Measurements from ENCODE around the gene CEP131.

Gene CEP131

GRCh38 chr17:81235822-81236740 is 13.3 kb upstream of the CEP131 start:
- H3K36me3 ChIP-seq (ENCODE audit: insufficient read depth, low read length): peaks cover 18% of the 10 kb centered on the region
- H3K9me3 ChIP-seq (replicated peaks; ENCODE audit: low read length): no peaks in the 10 kb centered on the region
- no peak overlapping the region for H3K9ac ChIP-seq (ENCODE audit: low read depth, low read length)
- no peak overlapping the region for H3K4me2 ChIP-seq (ENCODE audit: low read length)
- H3K4me1 ChIP-seq (ENCODE audit: control insufficient read depth, insufficient read depth, low read length): peaks cover 22% of the 10 kb centered on the region
- no peak overlapping the region for H3K4me3 ChIP-seq (ENCODE audit: low read length)
- no peaks in the 10 kb centered on the region for H3K27me3 ChIP-seq (ENCODE audit: control insufficient read depth, insufficient read depth, low read length)

- peaks cover 24% of the 10 kb centered on the region for H3K36me3 ChIP-seq (ENCODE audit: insufficient read depth, low read length)
- no peaks in the 10 kb centered on the region for H3K27me3 ChIP-seq (ENCODE audit: control insufficient read depth, insufficient read depth, low read length)
- H3K4me3 ChIP-seq (ENCODE audit: low read length): no peak overlapping the region
- H3K4me1 ChIP-seq (ENCODE audit: control insufficient read depth, insufficient read depth, low read length): peaks cover 13% of the 10 kb centered on the region
- H3K4me2 ChIP-seq (ENCODE audit: low read length): no peak overlapping the region
- no peaks in the 10 kb centered on the region for H3K9me3 ChIP-seq (replicated peaks; ENCODE audit: low read length)
- H3K9ac ChIP-seq (ENCODE audit: low read depth, low read length): no peak overlapping the region
These were observed 12.4 kb upstream of the CEP131 start for GRCh38 chr17:81234940-81235821.

GRCh38 chr17:81234506-81234855 is 11.7 kb upstream of the CEP131 start:
- no peak overlapping the region for H3K9ac ChIP-seq (ENCODE audit: low read depth, low read length)

GRCh38 chr17:81233811-81234505 is 11.2 kb upstream of the CEP131 start:
- H3K4me3 ChIP-seq (ENCODE audit: low read length): no peak overlapping the region
- H3K36me3 ChIP-seq (ENCODE audit: insufficient read depth, low read length): peaks cover 30% of the 10 kb centered on the region
- H3K4me2 ChIP-seq (ENCODE audit: low read length): no peak overlapping the region
- H3K9me3 ChIP-seq (replicated peaks; ENCODE audit: low read length): no peaks in the 10 kb centered on the region
- no peak overlapping the region for H3K9ac ChIP-seq (ENCODE audit: low read depth, low read length)
- peaks cover 9% of the 10 kb centered on the region for H3K4me1 ChIP-seq (ENCODE audit: control insufficient read depth, insufficient read depth, low read length)
- H3K27me3 ChIP-seq (ENCODE audit: control insufficient read depth, insufficient read depth, low read length): no peaks in the 10 kb centered on the region

More at GRCh38 chr17:81234506-81234855, 11.7 kb upstream of the CEP131 start:
- no peaks in the 10 kb centered on the region for H3K27me3 ChIP-seq (ENCODE audit: control insufficient read depth, insufficient read depth, low read length)
- H3K4me1 ChIP-seq (ENCODE audit: control insufficient read depth, insufficient read depth, low read length): peaks cover 9% of the 10 kb centered on the region
- H3K36me3 ChIP-seq (ENCODE audit: insufficient read depth, low read length): peaks cover 30% of the 10 kb centered on the region
- no peak overlapping the region for H3K4me2 ChIP-seq (ENCODE audit: low read length)
- no peaks in the 10 kb centered on the region for H3K9me3 ChIP-seq (replicated peaks; ENCODE audit: low read length)
- H3K4me3 ChIP-seq (ENCODE audit: low read length): no peak overlapping the region

- H3K9me3 ChIP-seq (replicated peaks; ENCODE audit: low read length): no peaks in the 10 kb centered on the region
- no peak overlapping the region for H3K9ac ChIP-seq (ENCODE audit: low read depth, low read length)
- H3K36me3 ChIP-seq (ENCODE audit: insufficient read depth, low read length): peaks cover 30% of the 10 kb centered on the region
- peaks cover 9% of the 10 kb centered on the region for H3K4me1 ChIP-seq (ENCODE audit: control insufficient read depth, insufficient read depth, low read length)
- no peak overlapping the region for H3K4me2 ChIP-seq (ENCODE audit: low read length)
- no peaks in the 10 kb centered on the region for H3K27me3 ChIP-seq (ENCODE audit: control insufficient read depth, insufficient read depth, low read length)
- no peak overlapping the region for H3K4me3 ChIP-seq (ENCODE audit: low read length)
These were observed 10.6 kb upstream of the CEP131 start for GRCh38 chr17:81233316-81233715.

DNA sequence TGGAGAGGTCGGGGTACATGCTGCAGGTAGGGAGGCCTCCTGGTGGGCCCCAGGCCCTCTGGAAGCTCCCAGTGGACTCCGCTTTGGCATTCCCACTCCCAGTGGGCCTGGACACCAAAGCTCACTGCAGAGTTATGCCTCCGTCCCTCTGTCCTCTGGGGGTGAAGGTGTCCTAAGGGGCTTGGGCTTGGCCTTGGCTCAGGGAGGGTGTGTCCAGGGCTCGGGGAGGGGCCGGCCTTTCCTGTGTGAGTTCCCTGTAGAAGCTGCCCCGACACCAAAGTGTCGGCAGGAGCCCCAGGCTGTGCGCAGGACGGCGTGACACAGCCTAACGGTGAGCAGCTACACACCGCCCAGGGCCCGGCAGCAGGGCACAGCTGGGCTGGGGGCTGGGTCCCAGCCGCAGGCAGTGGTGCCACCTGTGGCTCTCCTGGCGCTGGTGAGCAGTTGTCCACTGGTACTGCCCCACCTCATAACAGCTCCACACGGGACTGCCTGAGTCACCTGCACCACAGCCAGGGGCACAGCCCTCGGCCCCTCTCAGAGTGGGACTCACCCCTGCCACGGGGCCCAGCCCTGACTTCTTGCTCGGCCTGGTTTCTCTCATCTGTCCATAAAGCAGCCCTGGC is 10.0 kb upstream of the CEP131 start:
- no peaks in the 10 kb centered on the region for H3K27me3 ChIP-seq (ENCODE audit: control insufficient read depth, insufficient read depth, low read length)
- H3K4me2 ChIP-seq (ENCODE audit: low read length): no peak overlapping the region
- H3K36me3 ChIP-seq (ENCODE audit: insufficient read depth, low read length): peaks cover 32% of the 10 kb centered on the region
- H3K4me1 ChIP-seq (ENCODE audit: control insufficient read depth, insufficient read depth, low read length): peaks cover 5% of the 10 kb centered on the region
- H3K9me3 ChIP-seq (replicated peaks; ENCODE audit: low read length): no peaks in the 10 kb centered on the region
- no peak overlapping the region for H3K4me3 ChIP-seq (ENCODE audit: low read length)
- no peak overlapping the region for H3K9ac ChIP-seq (ENCODE audit: low read depth, low read length)

- no peaks in the 10 kb centered on the region for H3K4me1 ChIP-seq (ENCODE audit: control insufficient read depth, insufficient read depth, low read length)
- H3K27me3 ChIP-seq (ENCODE audit: control insufficient read depth, insufficient read depth, low read length): no peaks in the 10 kb centered on the region
- H3K36me3 ChIP-seq (ENCODE audit: insufficient read depth, low read length): peaks cover 34% of the 10 kb centered on the region
- H3K4me3 ChIP-seq (ENCODE audit: low read length): no peak overlapping the region
- H3K9ac ChIP-seq (ENCODE audit: low read depth, low read length): no peak overlapping the region
- H3K9me3 ChIP-seq (replicated peaks; ENCODE audit: low read length): no peaks in the 10 kb centered on the region
- no peak overlapping the region for H3K4me2 ChIP-seq (ENCODE audit: low read length)
These were observed 9.2 kb upstream of the CEP131 start for GRCh38 chr17:81231766-81232581.

DNA sequence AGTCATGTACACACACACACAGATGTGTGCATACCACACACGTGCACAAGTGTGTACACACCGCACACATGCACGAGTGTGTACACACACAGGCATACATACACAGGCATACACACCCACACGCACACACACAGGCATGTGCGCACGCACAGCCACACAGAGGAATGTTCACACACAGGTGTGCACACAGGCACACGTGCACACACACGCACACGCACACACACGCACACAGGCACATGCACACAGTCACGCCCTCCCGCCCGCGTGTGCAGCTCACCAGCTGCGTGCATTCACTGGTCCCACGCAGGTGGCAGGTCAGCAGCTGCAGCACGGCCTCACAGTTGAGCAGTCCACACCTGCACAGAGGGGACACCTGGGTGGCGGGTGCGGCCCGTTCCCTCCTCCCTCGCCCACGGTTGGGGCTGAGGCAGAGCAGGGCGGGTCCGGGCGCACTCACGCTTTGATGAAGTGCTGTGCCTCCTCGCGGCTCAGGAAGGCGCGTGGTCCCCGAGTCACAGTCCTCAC is 8.4 kb upstream of the CEP131 start:
- H3K4me2 ChIP-seq (ENCODE audit: low read length): no peak overlapping the region
- H3K4me1 ChIP-seq (ENCODE audit: control insufficient read depth, insufficient read depth, low read length): no peaks in the 10 kb centered on the region
- peaks cover 34% of the 10 kb centered on the region for H3K36me3 ChIP-seq (ENCODE audit: insufficient read depth, low read length)
- no peak overlapping the region for H3K9ac ChIP-seq (ENCODE audit: low read depth, low read length)
- no peaks in the 10 kb centered on the region for H3K27me3 ChIP-seq (ENCODE audit: control insufficient read depth, insufficient read depth, low read length)
- H3K4me3 ChIP-seq (ENCODE audit: low read length): no peak overlapping the region
- H3K9me3 ChIP-seq (replicated peaks; ENCODE audit: low read length): no peaks in the 10 kb centered on the region

GRCh38 chr17:81230043-81230820 is 7.5 kb upstream of the CEP131 start:
- H3K4me1 ChIP-seq (ENCODE audit: control insufficient read depth, insufficient read depth, low read length): no peaks in the 10 kb centered on the region
- H3K36me3 ChIP-seq (ENCODE audit: insufficient read depth, low read length): peaks cover 34% of the 10 kb centered on the region
- H3K9ac ChIP-seq (ENCODE audit: low read depth, low read length): no peak overlapping the region
- H3K4me2 ChIP-seq (ENCODE audit: low read length): no peak overlapping the region
- H3K9me3 ChIP-seq (replicated peaks; ENCODE audit: low read length): no peaks in the 10 kb centered on the region
- no peak overlapping the region for H3K4me3 ChIP-seq (ENCODE audit: low read length)
- H3K27me3 ChIP-seq (ENCODE audit: control insufficient read depth, insufficient read depth, low read length): no peaks in the 10 kb centered on the region

DNA sequence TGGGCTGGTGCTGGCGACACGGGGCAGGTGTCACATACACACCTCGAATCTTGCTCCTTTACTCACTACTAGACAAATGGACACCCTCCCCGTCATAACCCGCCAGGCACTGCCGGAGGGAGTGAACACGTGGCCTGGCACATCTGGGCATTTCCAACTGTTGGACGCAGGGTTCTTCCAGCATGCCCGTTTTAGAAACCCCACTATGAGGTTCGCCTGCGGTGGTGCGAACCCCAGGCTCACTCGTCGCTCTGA is 6.8 kb upstream of the CEP131 start:
- no peak overlapping the region for H3K9ac ChIP-seq (ENCODE audit: low read depth, low read length)
- H3K36me3 ChIP-seq (ENCODE audit: insufficient read depth, low read length): peaks cover 34% of the 10 kb centered on the region

More for the DNA sequence above, 6.8 kb upstream of the CEP131 start:
- Histone ChIP-seq H3K4me3 (ENCODE audit: low read length) (no peak overlapping the region), H3K4me1 (ENCODE audit: control insufficient read depth, insufficient read depth, low read length) (no peaks in the 10 kb centered on the region), H3K9me3 (replicated peaks; ENCODE audit: low read length) (no peaks in the 10 kb centered on the region), H3K4me2 (ENCODE audit: low read length) (no peak overlapping the region), H3K27me3 (ENCODE audit: control insufficient read depth, insufficient read depth, low read length) (no peaks in the 10 kb centered on the region)
